NCI-H1417 (cell line): ENCODE data around the gene HYAL2.
A peak's percentile ranks its signal among the peaks of the same experiment; 100 is the strongest.

Source experiments
- DNase-seq, 3 experiments: peaks; one replicate each; lab custom pipeline; 2025; lab: John Stamatoyannopoulos, UW

Gene HYAL2

DNA sequence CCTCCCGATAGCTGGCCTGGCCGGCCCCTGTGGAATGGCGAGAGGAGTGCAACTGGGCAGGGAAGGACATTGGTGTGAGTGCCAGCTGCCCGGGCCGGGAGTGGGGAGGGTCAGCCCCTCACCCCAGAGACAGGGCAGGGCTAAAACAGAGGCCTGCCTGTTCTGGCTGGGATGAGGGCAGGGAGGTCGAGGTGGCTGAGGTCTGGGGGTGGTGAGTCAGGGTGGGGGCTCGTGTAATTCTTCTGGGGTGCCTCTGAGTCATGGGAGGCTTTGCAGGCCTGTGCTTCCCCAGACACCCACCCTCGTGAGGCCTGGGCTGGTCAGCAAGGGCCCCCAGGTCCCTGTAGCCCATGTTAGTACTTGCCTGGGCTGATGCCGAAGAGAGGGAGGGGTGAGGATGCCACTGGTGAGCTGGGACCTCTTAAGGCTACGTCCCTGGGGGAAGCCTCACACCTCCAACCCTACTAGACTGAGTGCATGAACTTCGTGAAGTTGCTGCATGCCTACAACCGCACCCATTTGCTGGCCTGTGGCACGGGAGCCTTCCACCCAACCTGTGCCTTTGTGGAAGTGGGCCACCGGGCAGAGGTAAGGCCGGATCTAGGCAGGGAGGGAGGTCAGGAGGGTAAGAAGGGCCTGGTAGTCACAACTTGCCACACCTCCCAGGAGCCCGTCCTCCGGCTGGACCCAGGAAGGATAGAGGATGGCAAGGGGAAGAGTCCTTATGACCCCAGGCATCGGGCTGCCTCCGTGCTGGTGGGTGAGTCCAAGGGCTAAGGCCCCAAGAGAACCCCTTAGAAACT lies 51.9 kb downstream of the HYAL2 start:
- no peak for DNase-seq

- no peak for DNase-seq
Observed at GRCh38 chr3:50269977-50270413, 52.5 kb downstream of the HYAL2 start.

GRCh38 chr3:50269460-50269859 lies 53.1 kb downstream of the HYAL2 start:
- no peak for DNase-seq

- DNase-seq = peak in 2 of 3 experiments; percentile 14 to 20
Observed at GRCh38 chr3:50268703-50269451, 53.7 kb downstream of the HYAL2 start, which contains the start of gene SEMA3B. TSS of gene SEMA3B (plus strand) at chr3:50269147. CDS start at chr3:50269241, 94 bp downstream.

DNA sequence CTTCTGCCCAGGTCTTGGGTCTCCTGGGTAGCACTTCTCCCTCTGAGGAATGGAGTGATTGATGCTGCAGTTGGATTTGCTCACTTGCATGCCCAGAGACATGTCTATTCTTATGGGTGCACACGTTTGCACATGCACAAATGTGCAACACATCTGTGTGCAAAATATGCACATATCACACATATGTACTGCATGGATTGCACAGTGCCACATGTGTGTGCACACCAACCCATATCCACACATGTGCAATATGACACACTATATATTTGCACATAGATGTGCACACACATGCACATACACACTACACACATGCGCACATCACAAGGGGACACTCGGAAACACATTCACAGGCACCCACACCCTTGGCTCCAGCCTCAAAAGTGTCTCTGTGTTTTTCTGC lies 54.3 kb downstream of the HYAL2 start:
- no peak for DNase-seq
